Muscle layer of colon (tissue), 2 donors: ENCODE measurements around the gene TFF2.

Experiments used
- H3K27ac ChIP-seq: one replicate; pipeline ENCODE4 v1.7.0; 2013; ENCODE audit warnings: low read depth, mild to moderate bottlenecking, low read length, moderate library complexity
- H3K27me3 ChIP-seq, 2 donors: one replicate each; pipeline ENCODE4 v1.7.0; 2013; ENCODE audit warnings: low read length in 2 of 2, mild to moderate bottlenecking in 2 of 2; ENCODE audit not compliant: insufficient read depth in 2 of 2, control insufficient read depth in 1 of 2
- H3K36me3 ChIP-seq: one replicate; pipeline ENCODE4 v1.7.0; 2013; ENCODE audit warnings: mild to moderate bottlenecking, low read length; ENCODE audit not compliant: insufficient read depth
- H3K4me1 ChIP-seq: one replicate; pipeline ENCODE4 v1.7.0; 2013; ENCODE audit warnings: mild to moderate bottlenecking, low read length; ENCODE audit not compliant: insufficient read depth
- H3K4me3 ChIP-seq, 2 donors: one replicate each; pipeline ENCODE4 v1.7.0; 2013; ENCODE audit warnings: low read length in 2 of 2, low read depth in 1 of 2, mild to moderate bottlenecking in 1 of 2, moderate library complexity in 1 of 2
- H3K9ac ChIP-seq: one replicate; pipeline ENCODE4 v1.7.0; 2013; ENCODE audit warnings: low read length
- H3K9me3 ChIP-seq: one replicate; pipeline ENCODE4 v1.7.0; 2013; ENCODE audit warnings: mild to moderate bottlenecking, low read length
- donor health status: abdominal sarcoma.
- donor health status: Adenocarcinoma of cecum.

TFF2 gene

GRCh38 chr21:42362198-42362597 lies 11.4 kb upstream of the TFF2 start:
- H3K9ac ChIP-seq, result no peak overlapping the region
- H3K4me3 ChIP-seq, result no peak overlapping the region
- no peaks in the 10 kb centered on the region for H3K4me1 ChIP-seq
- no peak overlapping the region for H3K27ac ChIP-seq
- peaks cover 0 to 16% of the 10 kb centered on the region in 2 donors for H3K27me3 ChIP-seq
- H3K9me3 ChIP-seq, result peaks cover 7% of the 10 kb centered on the region
- no peaks in the 10 kb centered on the region for H3K36me3 ChIP-seq

- peaks cover 7% of the 10 kb centered on the region for H3K9me3 ChIP-seq
- H3K4me3 ChIP-seq, result no peak overlapping the region
- H3K4me1 ChIP-seq, result no peaks in the 10 kb centered on the region
- H3K36me3 ChIP-seq, result no peaks in the 10 kb centered on the region
- H3K9ac ChIP-seq, result no peak overlapping the region
- H3K27ac ChIP-seq, result no peak overlapping the region
- H3K27me3 ChIP-seq, result peaks cover 0 to 16% of the 10 kb centered on the region in 2 donors
Observed at GRCh38 chr21:42361286-42361685, 10.5 kb upstream of the TFF2 start.

- Histone ChIP-seq H3K4me3 (no peak overlapping the region), H3K36me3 (no peaks in the 10 kb centered on the region), H3K4me1 (no peaks in the 10 kb centered on the region), H3K27ac (no peak overlapping the region), H3K27me3 (peaks cover 0 to 16% of the 10 kb centered on the region in 2 donors), H3K9me3 (peaks cover 7% of the 10 kb centered on the region), H3K9ac (no peak overlapping the region)
Observed at GRCh38 chr21:42360317-42360716, 9.5 kb upstream of the TFF2 start.

- H3K27me3 ChIP-seq, result peaks cover 0 to 8% of the 10 kb centered on the region in 2 donors
- H3K4me3 ChIP-seq, result no peak overlapping the region
- no peak overlapping the region for H3K27ac ChIP-seq
- peaks cover 7% of the 10 kb centered on the region for H3K9me3 ChIP-seq
- H3K9ac ChIP-seq, result no peak overlapping the region
- H3K4me1 ChIP-seq, result no peaks in the 10 kb centered on the region
- H3K36me3 ChIP-seq, result no peaks in the 10 kb centered on the region
Observed at GRCh38 chr21:42358937-42359336, 8.1 kb upstream of the TFF2 start.

GRCh38 chr21:42358261-42358660 lies 7.5 kb upstream of the TFF2 start:
- no peaks in the 10 kb centered on the region for H3K36me3 ChIP-seq
- peaks cover 0 to 8% of the 10 kb centered on the region in 2 donors for H3K27me3 ChIP-seq
- peaks cover 7% of the 10 kb centered on the region for H3K9me3 ChIP-seq
- H3K9ac ChIP-seq, result no peak overlapping the region
- no peak overlapping the region for H3K27ac ChIP-seq
- no peaks in the 10 kb centered on the region for H3K4me1 ChIP-seq
- no peak overlapping the region for H3K4me3 ChIP-seq

GRCh38 chr21:42357307-42357706 lies 6.5 kb upstream of the TFF2 start:
- no peak overlapping the region for H3K27ac ChIP-seq
- H3K9ac ChIP-seq, result no peak overlapping the region
- peaks cover 7% of the 10 kb centered on the region for H3K9me3 ChIP-seq
- H3K4me3 ChIP-seq, result no peak overlapping the region
- H3K27me3 ChIP-seq, result peaks cover 0 to 8% of the 10 kb centered on the region in 2 donors
- no peaks in the 10 kb centered on the region for H3K36me3 ChIP-seq
- H3K4me1 ChIP-seq, result no peaks in the 10 kb centered on the region

- Histone ChIP-seq H3K27ac (no peak overlapping the region), H3K27me3 (peaks cover 0 to 8% of the 10 kb centered on the region in 2 donors), H3K4me1 (no peaks in the 10 kb centered on the region), H3K9ac (no peak overlapping the region), H3K9me3 (peaks cover 7% of the 10 kb centered on the region), H3K4me3 (no peak overlapping the region), H3K36me3 (no peaks in the 10 kb centered on the region)
Observed at GRCh38 chr21:42356650-42357049, 5.9 kb upstream of the TFF2 start.

GRCh38 chr21:42356046-42356445 lies 5.3 kb upstream of the TFF2 start:
- no peak overlapping the region for H3K27ac ChIP-seq

GRCh38 chr21:42353623-42354022 lies 2.8 kb upstream of the TFF2 start:
- no peak overlapping the region for H3K27ac ChIP-seq
- H3K36me3 ChIP-seq, result no peaks in the 10 kb centered on the region
- H3K4me3 ChIP-seq, result no peak overlapping the region
- H3K4me1 ChIP-seq, result no peaks in the 10 kb centered on the region
- no peak overlapping the region for H3K9ac ChIP-seq
- H3K27me3 ChIP-seq, result no peaks in the 10 kb centered on the region
- H3K9me3 ChIP-seq, result no peaks in the 10 kb centered on the region

More at GRCh38 chr21:42356046-42356445, 5.3 kb upstream of the TFF2 start:
- Histone ChIP-seq H3K9me3 (peaks cover 7% of the 10 kb centered on the region), H3K9ac (no peak overlapping the region), H3K4me1 (no peaks in the 10 kb centered on the region), H3K27me3 (peaks cover 0 to 8% of the 10 kb centered on the region in 2 donors), H3K4me3 (no peak overlapping the region), H3K36me3 (no peaks in the 10 kb centered on the region)

GRCh38 chr21:42352441-42353095 lies 1.8 kb upstream of the TFF2 start:
- H3K27me3 ChIP-seq, result no peaks in the 10 kb centered on the region
- no peaks in the 10 kb centered on the region for H3K36me3 ChIP-seq
- no peaks in the 10 kb centered on the region for H3K4me1 ChIP-seq
- H3K27ac ChIP-seq, result no peak overlapping the region
- H3K9ac ChIP-seq, result no peak overlapping the region
- H3K4me3 ChIP-seq, result no peak overlapping the region
- no peaks in the 10 kb centered on the region for H3K9me3 ChIP-seq

- no peaks in the 10 kb centered on the region for H3K27me3 ChIP-seq
- H3K9ac ChIP-seq, result no peak overlapping the region
- H3K9me3 ChIP-seq, result no peaks in the 10 kb centered on the region
- no peak overlapping the region for H3K27ac ChIP-seq
- H3K4me1 ChIP-seq, result no peaks in the 10 kb centered on the region
- H3K36me3 ChIP-seq, result no peaks in the 10 kb centered on the region
- H3K4me3 ChIP-seq, result no peak overlapping the region
Observed at GRCh38 chr21:42351626-42352440, 1.0 kb upstream of the TFF2 start.
